HG03575 (cell line): ENCODE data around the gene SNTN.
"Not testable (repeated sequence)": the region's sequence is repeated elsewhere in the genome, so short reads cannot be mapped to it uniquely, and the experiment has no call there.

ENCODE experiments used
- ATAC-seq: cut with Tn5 transposase; IDR thresholded peaks from one replicate; pipeline ENCODE4 v1.9.1; 2021; ENCODE audit not compliant: unreplicated experiment, insufficient number of reproducible peaks, low FRiP score; ENCODE audit errors: extremely low read depth

The SNTN gene

GRCh38 chr3:63652066-63652725 lies at the start of gene SNTN:
Gene SNTN (plus strand): TSS chr3:63652675. CDS start chr3:63652688, 13 bp downstream.
- no peak for ATAC-seq

- no peak for ATAC-seq
These were observed 44.8 kb upstream of the SNTN start for GRCh38 chr3:63607716-63608115.

- no peak for ATAC-seq
These were observed 43.1 kb upstream of the SNTN start for GRCh38 chr3:63609408-63609807.

- no peak for ATAC-seq
These were observed 42.6 kb upstream of the SNTN start for GRCh38 chr3:63609834-63610233.

GRCh38 chr3:63611382-63611781 lies 41.1 kb upstream of the SNTN start:
- no peak for ATAC-seq

GRCh38 chr3:63613561-63613960 lies 38.9 kb upstream of the SNTN start:
- no peak for ATAC-seq

- ATAC-seq, result no peak
These were observed 35.1 kb upstream of the SNTN start for GRCh38 chr3:63617391-63617790.

- ATAC-seq, result no peak
These were observed 27.4 kb upstream of the SNTN start for GRCh38 chr3:63624941-63625560.

GRCh38 chr3:63631670-63632069 lies 20.8 kb upstream of the SNTN start:
- ATAC-seq, result no peak

GRCh38 chr3:63635186-63635585 lies 17.3 kb upstream of the SNTN start:
- ATAC-seq, result no peak

- ATAC-seq, result no peak
These were observed 12.7 kb upstream of the SNTN start for GRCh38 chr3:63639806-63640205.

GRCh38 chr3:63642488-63642887 lies 10.0 kb upstream of the SNTN start:
- no peak for ATAC-seq

- no peak for ATAC-seq
These were observed 8.2 kb upstream of the SNTN start for GRCh38 chr3:63644212-63644797.

GRCh38 chr3:63644928-63645781 lies 7.3 kb upstream of the SNTN start:
- ATAC-seq, result not testable (repeated sequence)

GRCh38 chr3:63654211-63654610 lies 1.7 kb downstream of the SNTN start:
- ATAC-seq, result no peak

- ATAC-seq, result no peak
These were observed 2.5 kb downstream of the SNTN start for GRCh38 chr3:63654931-63655330.

- no peak for ATAC-seq
These were observed 3.0 kb downstream of the SNTN start for GRCh38 chr3:63655519-63655918.

GRCh38 chr3:63656786-63657185 lies 4.3 kb downstream of the SNTN start:
- no peak for ATAC-seq

- no peak for ATAC-seq
These were observed 8.8 kb downstream of the SNTN start for GRCh38 chr3:63661242-63661641.

GRCh38 chr3:63662011-63662410 lies 9.5 kb downstream of the SNTN start:
- ATAC-seq, result no peak
